Dedifferentiated amniotic fluid mesenchymal stem cell (primary cell): Measurements from ENCODE around the gene SHC1.

Experiments used
- DNase-seq: peaks from one replicate; pipeline ENCODE4 v3.0.0-alpha.2; 2016; ENCODE audit errors: extremely low spot score

SHC1 gene

GRCh38 chr1:154973344-154974101 lies 3.0 kb upstream of the SHC1 start:
- peak; percentile 96 for DNase-seq

GRCh38 chr1:154972517-154973343 lies 2.2 kb upstream of the SHC1 start:
- peak; percentile 81 for DNase-seq

- DNase-seq = no peak
Measured at GRCh38 chr1:154972213-154972516, 1.6 kb upstream of the SHC1 start.

GRCh38 chr1:154971341-154971998 lies 923 bp upstream of the SHC1 start:
- DNase-seq = no peak

- no peak for DNase-seq
Measured at GRCh38 chr1:154969860-154970452, 591 bp downstream of the SHC1 start.

GRCh38 chr1:154969246-154969645 lies 1.3 kb downstream of the SHC1 start:
- DNase-seq = no peak

- no peak for DNase-seq
Measured at GRCh38 chr1:154968731-154969130, 1.8 kb downstream of the SHC1 start.

- no peak for DNase-seq
Measured at GRCh38 chr1:154967331-154967950, 3.1 kb downstream of the SHC1 start.

GRCh38 chr1:154966111-154966510 lies 4.4 kb downstream of the SHC1 start:
- no peak for DNase-seq

- no peak for DNase-seq
Measured at GRCh38 chr1:154964359-154964758, 6.2 kb downstream of the SHC1 start.

GRCh38 chr1:154963643-154964042 lies 6.9 kb downstream of the SHC1 start:
- DNase-seq = no peak

- DNase-seq = no peak
Measured at GRCh38 chr1:154962795-154963330, 7.7 kb downstream of the SHC1 start.

- no peak for DNase-seq
Measured at GRCh38 chr1:154962156-154962749, 8.3 kb downstream of the SHC1 start.

GRCh38 chr1:154961207-154962155 lies 9.1 kb downstream of the SHC1 start, which contains the start of gene PYGO2:
TSS of gene PYGO2 (minus strand) at chr1:154961782. CDS start at chr1:154961576, 206 bp downstream.
- peak; percentile 55 for DNase-seq

GRCh38 chr1:154960446-154961136 lies 10.0 kb downstream of the SHC1 start:
- no peak for DNase-seq

GRCh38 chr1:154959426-154959780 lies 11.1 kb downstream of the SHC1 start:
- DNase-seq = no peak

- DNase-seq = no peak
Measured at GRCh38 chr1:154958681-154959425, 11.7 kb downstream of the SHC1 start.

- no peak for DNase-seq
Measured at GRCh38 chr1:154958036-154958435, 12.5 kb downstream of the SHC1 start.
